Lower lobe of right lung (tissue), 2 donors: ENCODE measurements around the gene XYLT1. TPM values are rescaled to one million over a fixed set of nuclear protein-coding genes. Genes with fewer than 3 reads are reported as not detected.

Experiments
- ATAC-seq, 2 donors: fragments of 200-7000 bp; cut with Tn5 transposase; one replicate each; pipeline ENCODE4 v1.9.1; 2020 to 2022; ENCODE audit warnings: mild to moderate bottlenecking in 2 of 2, moderate library complexity in 2 of 2
- DNase-seq: peaks from one replicate; pipeline ENCODE4 v3.0.0-alpha.2; 2020
- H3K27ac ChIP-seq: fragments of 200-600 bp; one replicate; pipeline ENCODE4 v1.8.0; 2022
- H3K27me3 ChIP-seq: fragments of 200-600 bp; one replicate; pipeline ENCODE4 v1.8.0; 2022; ENCODE audit warnings: low read depth
- H3K36me3 ChIP-seq: fragments of 200-600 bp; one replicate; pipeline ENCODE4 v1.8.0; 2022; ENCODE audit warnings: mild to moderate bottlenecking
- H3K4me1 ChIP-seq: fragments of 200-600 bp; one replicate; pipeline ENCODE4 v1.8.0; 2022
- H3K4me3 ChIP-seq: fragments of 200-600 bp; one replicate; pipeline ENCODE4 v1.8.0; 2022; ENCODE audit warnings: mild to moderate bottlenecking
- H3K9me3 ChIP-seq: fragments of 200-600 bp; one replicate; pipeline ENCODE4 v1.8.0; 2022
- intact Hi-C: fragments of 100-400 bp; cut with DNase I; formaldehyde crosslinking; loops from one replicate; pipeline ENCODE4 v1.11.0; 2022
- total RNA-seq: library from RNA; stranded (reverse); fragmentation: NEBNext Ultra II Directional; extraction: Animal tissue kit (Norgen Biotek cat#: 25700); gene quantifications from one replicate; pipeline ENCODE4 v1.2.1, GENCODE V29; 2021
- TF ChIP-seq, protein P1 (sequence below): fragments of 200-600 bp; IDR thresholded peaks from one replicate; pipeline ENCODE4 v1.8.0; 2022; ENCODE audit warnings: antibody characterized with exemption, mild to moderate bottlenecking
- donor health status: DM: no; HTN: yes; CAD: no; lungs with severe emphysema.

The XYLT1 gene
- total RNA-seq, 1 donor from 2014 or later = 9.0 TPM

DNA sequence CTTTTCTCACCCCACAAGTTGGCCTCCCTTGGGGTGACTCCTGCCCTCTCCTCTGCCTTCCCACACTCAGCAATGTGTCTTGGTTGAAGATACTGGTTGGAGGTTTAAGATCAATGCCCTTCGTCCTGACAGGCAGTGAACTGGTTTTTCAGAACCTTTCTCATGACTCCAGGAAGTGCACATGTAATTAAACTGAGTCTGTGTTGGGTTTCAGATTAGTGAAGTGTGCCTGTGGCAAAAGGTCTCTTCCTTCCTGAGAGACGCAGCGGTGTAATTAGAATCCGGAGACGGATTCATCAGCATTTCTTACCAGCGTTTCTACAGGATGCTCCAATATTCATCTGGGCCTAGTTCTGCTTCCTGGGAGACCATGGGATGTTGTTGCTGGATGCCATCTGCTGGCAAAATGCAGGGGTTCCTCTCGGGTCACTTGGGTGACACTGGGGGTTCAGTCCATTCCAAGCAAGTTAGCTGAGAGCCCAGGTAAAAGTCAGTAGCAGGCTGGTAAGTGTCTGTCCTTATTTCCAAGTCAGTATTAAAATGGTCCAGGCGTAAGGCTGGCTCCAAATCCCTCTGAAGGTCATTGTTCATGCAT is 233.3 kb downstream of the XYLT1 start:
- Histone ChIP-seq H3K36me3 (no peaks in the 10 kb centered on the region), H3K4me3 (no peak overlapping the region), H3K4me1 (no peaks in the 10 kb centered on the region), H3K27ac (no peak overlapping the region), H3K9me3 (no peaks in the 10 kb centered on the region), H3K27me3 (no peaks in the 10 kb centered on the region)
- DNase-seq = no peak
- no peak for ATAC-seq
- TF ChIP-seq, protein P1, sequence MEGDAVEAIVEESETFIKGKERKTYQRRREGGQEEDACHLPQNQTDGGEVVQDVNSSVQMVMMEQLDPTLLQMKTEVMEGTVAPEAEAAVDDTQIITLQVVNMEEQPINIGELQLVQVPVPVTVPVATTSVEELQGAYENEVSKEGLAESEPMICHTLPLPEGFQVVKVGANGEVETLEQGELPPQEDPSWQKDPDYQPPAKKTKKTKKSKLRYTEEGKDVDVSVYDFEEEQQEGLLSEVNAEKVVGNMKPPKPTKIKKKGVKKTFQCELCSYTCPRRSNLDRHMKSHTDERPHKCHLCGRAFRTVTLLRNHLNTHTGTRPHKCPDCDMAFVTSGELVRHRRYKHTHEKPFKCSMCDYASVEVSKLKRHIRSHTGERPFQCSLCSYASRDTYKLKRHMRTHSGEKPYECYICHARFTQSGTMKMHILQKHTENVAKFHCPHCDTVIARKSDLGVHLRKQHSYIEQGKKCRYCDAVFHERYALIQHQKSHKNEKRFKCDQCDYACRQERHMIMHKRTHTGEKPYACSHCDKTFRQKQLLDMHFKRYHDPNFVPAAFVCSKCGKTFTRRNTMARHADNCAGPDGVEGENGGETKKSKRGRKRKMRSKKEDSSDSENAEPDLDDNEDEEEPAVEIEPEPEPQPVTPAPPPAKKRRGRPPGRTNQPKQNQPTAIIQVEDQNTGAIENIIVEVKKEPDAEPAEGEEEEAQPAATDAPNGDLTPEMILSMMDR = no peak
- intact Hi-C loops = no loop called here

DNA sequence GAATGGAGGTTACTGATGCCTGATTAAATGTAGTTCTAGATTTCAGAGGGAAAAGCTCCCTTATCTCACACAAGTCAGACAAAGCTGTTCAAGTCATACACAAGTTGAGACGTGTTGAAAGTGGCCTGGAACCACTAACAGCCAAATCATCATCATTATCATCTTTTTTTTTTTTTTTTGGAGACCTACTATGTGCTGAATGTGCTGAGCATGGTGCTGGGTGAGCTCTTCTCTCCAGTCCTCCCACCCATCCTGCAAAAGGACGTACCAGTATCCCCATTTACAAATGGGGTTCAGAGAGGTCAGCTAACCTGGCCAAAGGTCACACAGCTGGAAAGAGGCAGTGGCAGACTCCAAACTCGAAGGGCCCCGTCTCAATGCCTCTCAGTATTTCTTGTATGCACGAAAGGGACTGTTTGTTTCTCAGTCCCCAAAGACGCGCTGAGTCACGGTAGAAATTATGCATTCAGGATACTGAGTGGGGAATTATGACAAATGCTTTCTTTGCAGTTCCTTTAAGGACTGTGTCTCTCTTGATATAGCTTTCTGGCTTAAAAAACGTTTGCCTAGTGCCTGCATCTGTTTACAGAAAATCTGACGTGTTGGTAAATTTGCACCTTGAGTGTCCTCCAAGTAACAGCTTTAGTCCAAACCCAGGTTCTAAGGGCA is 235.5 kb downstream of the XYLT1 start:
- H3K27me3 ChIP-seq = no peaks in the 10 kb centered on the region
- no peaks in the 10 kb centered on the region for H3K36me3 ChIP-seq
- intact Hi-C loops = no loop called here
- no peak for ATAC-seq
- no peak for DNase-seq
- H3K9me3 ChIP-seq = no peaks in the 10 kb centered on the region
- no peaks in the 10 kb centered on the region for H3K4me1 ChIP-seq
- TF ChIP-seq, protein P1 = no peak
- no peak overlapping the region for H3K4me3 ChIP-seq
- H3K27ac ChIP-seq = no peak overlapping the region

DNA sequence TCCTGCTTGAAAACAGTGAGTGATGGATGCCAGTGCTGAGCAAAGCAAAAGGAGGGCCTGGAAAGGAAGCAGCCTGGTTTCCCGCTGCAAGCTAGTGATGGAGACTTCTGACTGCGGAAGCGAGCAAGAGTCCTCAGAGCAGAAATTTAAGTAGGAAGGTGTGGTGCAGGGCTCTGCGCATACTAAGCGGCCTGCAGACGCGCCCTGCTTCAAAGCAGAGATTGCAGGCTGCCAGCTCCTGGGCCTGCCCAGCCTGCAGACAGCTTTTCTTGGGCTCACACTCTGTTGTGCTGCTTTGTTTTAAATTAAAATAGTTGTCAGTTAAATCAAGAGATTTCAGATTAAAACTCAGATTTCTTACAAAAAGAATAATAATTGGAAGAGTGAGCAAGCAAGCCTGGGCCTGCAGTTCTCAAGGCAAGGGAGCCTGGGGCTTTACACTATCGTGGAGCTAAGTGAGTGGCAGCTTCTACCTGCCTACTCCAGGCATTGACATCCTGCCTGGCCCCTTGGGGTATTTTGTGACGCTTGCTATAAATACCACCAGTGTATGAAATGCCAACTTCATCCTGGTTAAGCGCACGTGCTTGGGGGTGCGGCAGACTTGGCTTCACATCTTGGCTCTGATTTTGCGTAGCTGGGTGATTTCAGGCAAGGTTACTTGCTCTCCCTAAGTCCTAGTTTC is 237.3 kb downstream of the XYLT1 start:
- Histone ChIP-seq H3K27me3 (no peaks in the 10 kb centered on the region), H3K9me3 (no peaks in the 10 kb centered on the region), H3K36me3 (no peaks in the 10 kb centered on the region), H3K27ac (no peak overlapping the region), H3K4me1 (no peaks in the 10 kb centered on the region), H3K4me3 (no peak overlapping the region)
- TF ChIP-seq, protein P1 = no peak
- intact Hi-C loops = no loop called here
- DNase-seq = no peak
- no peak for ATAC-seq

DNA sequence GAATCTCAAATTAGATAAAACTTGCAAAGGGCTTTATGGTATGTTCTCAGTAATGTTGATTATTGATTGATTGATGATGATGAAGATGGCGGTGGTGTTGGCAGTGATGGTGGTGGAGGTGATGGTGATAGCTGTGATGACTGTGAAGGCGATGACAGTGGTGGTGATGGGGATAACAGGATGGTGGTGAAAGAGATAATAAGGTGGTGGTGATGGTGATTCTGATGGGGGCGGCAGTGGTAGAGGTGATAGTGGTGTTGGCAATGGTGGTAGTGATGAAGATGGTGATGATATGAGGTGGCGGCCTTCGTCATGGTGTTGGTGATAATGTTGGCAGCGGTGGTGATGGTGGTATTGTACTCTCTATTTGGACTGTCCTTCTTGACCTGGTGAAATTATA is 238.3 kb downstream of the XYLT1 start:
- H3K4me3 ChIP-seq = no peak overlapping the region
- no peak overlapping the region for H3K27ac ChIP-seq
- no peaks in the 10 kb centered on the region for H3K27me3 ChIP-seq
- ATAC-seq = no peak
- H3K4me1 ChIP-seq = no peaks in the 10 kb centered on the region
- intact Hi-C loops = no loop called here
- H3K9me3 ChIP-seq = no peaks in the 10 kb centered on the region
- TF ChIP-seq, protein P1 = no peak
- no peak for DNase-seq
- H3K36me3 ChIP-seq = no peaks in the 10 kb centered on the region

DNA sequence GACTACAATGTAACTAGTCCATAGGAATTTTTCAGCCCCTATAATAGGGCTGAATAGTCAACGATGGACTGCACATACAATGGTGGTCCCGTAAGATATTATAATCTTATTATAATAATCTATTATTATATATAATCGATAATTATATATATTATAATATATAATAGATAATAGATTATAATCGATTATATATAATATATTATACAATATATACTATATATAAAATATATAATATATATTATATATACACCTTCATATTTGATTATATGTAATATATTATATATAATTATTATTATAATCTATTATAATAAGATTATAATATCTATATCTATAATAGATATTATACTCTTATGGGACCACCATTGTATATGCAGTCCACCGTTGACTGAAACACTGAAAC is 238.8 kb downstream of the XYLT1 start:
- Histone ChIP-seq H3K27me3 (no peaks in the 10 kb centered on the region), H3K9me3 (no peaks in the 10 kb centered on the region), H3K4me1 (no peaks in the 10 kb centered on the region), H3K4me3 (no peak overlapping the region), H3K27ac (no peak overlapping the region), H3K36me3 (no peaks in the 10 kb centered on the region)
- intact Hi-C loops = no loop called here
- TF ChIP-seq, protein P1 = no peak
- ATAC-seq = no peak
- no peak for DNase-seq
